Left ventricle myocardium inferior (tissue), 1 donor: ENCODE results near the gene GPER1. TPM values are rescaled to one million over a fixed set of nuclear protein-coding genes. Genes with fewer than 3 reads are reported as not detected.

ENCODE experiments used
- DNase-seq: peaks from one replicate; pipeline ENCODE4 v3.0.0-alpha.2; 2020
- H3K27ac ChIP-seq: fragments of 200-600 bp; replicated peaks from 2 replicates; pipeline ENCODE4 v1.8.0; 2021
- H3K27me3 ChIP-seq: fragments of 200-600 bp; 2 replicates; pipeline ENCODE4 v1.8.0; 2021; ENCODE audit warnings: low read depth
- H3K36me3 ChIP-seq: fragments of 200-600 bp; 2 replicates; pipeline ENCODE4 v1.8.0; 2021
- H3K4me1 ChIP-seq: fragments of 200-600 bp; 2 replicates; pipeline ENCODE4 v1.8.0; 2021
- H3K4me3 ChIP-seq: fragments of 200-600 bp; 2 replicates; pipeline ENCODE4 v1.8.0; 2021; ENCODE audit warnings: mild to moderate bottlenecking, moderate library complexity
- H3K9me3 ChIP-seq: fragments of 200-600 bp; replicated peaks from 2 replicates; pipeline ENCODE4 v1.8.0; 2021
- intact Hi-C: fragments of 100-400 bp; cut with micrococcal nuclease; formaldehyde crosslinking; loops from one replicate; pipeline ENCODE4 v1.11.0; 2022
- total RNA-seq: library from RNA; stranded (reverse); fragmentation: NEBNext Ultra II Directional; extraction: Animal tissue kit (Norgen Biotek cat#: 25700); gene quantifications from one replicate; pipeline ENCODE4 v1.2.1, GENCODE V29; 2021
- TF ChIP-seq, protein P1 (sequence below): fragments of 200-600 bp; IDR thresholded peaks from 2 replicates; pipeline ENCODE4 v1.8.0; 2021; ENCODE audit warnings: antibody characterized with exemption, mild to moderate bottlenecking, borderline replicate concordance
- donor health status: DM: no; HTN: yes; CAD: no; lungs with severe emphysema.

Gene GPER1
- total RNA-seq, 1 donor from 2014 or later, result 3.0 TPM

DNA sequence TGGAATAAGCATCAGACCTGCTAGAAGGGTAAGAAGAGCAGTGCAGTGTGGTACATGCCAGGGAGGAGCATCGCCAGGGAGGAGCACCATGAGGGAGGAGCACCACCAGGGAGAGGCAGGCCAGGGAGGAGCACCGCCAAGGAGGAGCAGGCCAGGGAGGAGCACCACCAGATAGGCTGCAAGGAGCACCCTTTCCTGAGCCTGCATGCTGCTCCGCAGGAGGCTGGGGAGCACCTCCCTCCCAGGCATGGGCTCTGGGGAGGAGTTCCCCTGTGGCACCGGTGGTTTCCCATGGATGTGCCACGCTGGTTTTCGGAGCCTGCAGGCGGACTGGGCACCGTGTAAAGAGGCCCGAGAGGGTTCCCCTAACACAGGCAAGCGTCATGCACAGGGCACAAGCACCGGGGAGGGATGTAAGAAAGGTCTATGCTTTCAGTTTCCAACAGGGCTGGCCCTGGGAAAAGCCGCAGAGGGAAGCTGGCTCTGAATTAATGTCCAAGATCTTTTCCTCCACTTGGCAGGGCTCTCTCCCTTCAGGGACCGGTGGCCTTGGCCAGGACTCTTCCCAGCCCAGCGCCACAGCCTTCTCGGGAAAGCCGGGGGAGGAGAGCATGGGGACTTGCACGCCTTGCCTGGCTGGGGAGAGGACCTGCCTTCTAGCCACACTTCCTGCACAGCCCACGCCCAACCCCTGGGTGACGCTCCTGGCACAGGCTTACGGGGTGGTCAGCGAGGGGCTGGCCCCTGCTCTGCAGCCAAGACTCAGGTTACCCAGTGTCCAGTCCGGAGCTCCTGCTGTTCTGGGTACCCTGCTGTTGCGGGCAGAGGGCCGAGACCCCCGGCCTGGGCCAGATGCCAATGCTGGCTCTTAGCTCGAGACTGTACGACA, 11.5 kb upstream of the GPER1 start:
- H3K36me3 ChIP-seq, result no peaks in the 10 kb centered on the region
- H3K4me1 ChIP-seq, result peaks cover 20% of the 10 kb centered on the region
- peak overlapping the region; percentile 40 for H3K4me3 ChIP-seq
- no peaks in the 10 kb centered on the region for H3K27me3 ChIP-seq
- DNase-seq, result peak; percentile 44
- H3K27ac ChIP-seq, result peak overlapping the region; percentile 72
- H3K9me3 ChIP-seq, result no peaks in the 10 kb centered on the region
- TF ChIP-seq, protein P1, sequence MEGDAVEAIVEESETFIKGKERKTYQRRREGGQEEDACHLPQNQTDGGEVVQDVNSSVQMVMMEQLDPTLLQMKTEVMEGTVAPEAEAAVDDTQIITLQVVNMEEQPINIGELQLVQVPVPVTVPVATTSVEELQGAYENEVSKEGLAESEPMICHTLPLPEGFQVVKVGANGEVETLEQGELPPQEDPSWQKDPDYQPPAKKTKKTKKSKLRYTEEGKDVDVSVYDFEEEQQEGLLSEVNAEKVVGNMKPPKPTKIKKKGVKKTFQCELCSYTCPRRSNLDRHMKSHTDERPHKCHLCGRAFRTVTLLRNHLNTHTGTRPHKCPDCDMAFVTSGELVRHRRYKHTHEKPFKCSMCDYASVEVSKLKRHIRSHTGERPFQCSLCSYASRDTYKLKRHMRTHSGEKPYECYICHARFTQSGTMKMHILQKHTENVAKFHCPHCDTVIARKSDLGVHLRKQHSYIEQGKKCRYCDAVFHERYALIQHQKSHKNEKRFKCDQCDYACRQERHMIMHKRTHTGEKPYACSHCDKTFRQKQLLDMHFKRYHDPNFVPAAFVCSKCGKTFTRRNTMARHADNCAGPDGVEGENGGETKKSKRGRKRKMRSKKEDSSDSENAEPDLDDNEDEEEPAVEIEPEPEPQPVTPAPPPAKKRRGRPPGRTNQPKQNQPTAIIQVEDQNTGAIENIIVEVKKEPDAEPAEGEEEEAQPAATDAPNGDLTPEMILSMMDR, result no peak
- intact Hi-C loops, result no loop called here

DNA sequence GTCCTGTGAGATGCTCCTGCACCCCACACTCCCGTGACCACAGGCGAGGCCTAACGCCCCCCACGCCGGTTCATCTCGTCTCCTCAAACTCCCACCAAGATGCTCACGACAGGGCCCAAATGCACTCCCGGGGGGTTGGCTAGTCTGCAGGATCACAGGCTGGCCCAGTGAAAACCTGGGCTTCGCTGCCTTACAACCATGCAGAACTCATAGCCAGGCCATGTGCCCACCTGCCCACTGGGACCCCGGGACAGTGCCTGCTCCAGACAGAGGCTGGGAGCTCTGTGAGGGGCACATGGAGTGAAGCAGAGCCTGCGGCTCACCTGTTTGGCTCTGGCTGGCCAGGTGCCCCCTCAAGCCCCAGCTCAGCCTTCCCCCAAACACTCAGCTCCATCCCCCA, 9.4 kb upstream of the GPER1 start:
- TF ChIP-seq, protein P1, result no peak
- Histone ChIP-seq H3K27ac (no peak overlapping the region), H3K27me3 (no peaks in the 10 kb centered on the region), H3K36me3 (no peaks in the 10 kb centered on the region), H3K4me3 (no peak overlapping the region), H3K9me3 (no peaks in the 10 kb centered on the region), H3K4me1 (peaks cover 30% of the 10 kb centered on the region)
- DNase-seq, result no peak
- intact Hi-C loops, result no loop called here

DNA sequence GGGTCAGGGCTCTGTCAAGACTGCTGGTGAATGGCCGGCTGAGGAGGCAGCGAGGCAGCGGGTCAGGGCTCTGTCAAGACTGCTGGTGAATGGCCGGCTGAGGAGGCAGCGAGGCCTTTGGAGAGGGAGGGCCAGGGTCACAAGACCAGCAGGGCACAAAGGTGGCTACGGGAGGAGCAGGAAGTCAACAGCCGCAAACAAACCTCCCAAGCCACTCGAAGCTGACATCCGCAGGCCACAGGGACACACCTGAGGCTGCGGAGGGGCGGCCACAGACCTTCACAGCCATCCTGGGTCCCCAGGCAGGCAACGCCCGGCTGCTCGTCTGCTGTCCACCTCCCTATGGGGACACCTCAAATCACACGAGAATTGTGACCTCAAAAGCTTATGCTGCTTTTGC, 8.9 kb upstream of the GPER1 start:
- H3K9me3 ChIP-seq, result no peaks in the 10 kb centered on the region
- TF ChIP-seq, protein P1, result no peak
- no peaks in the 10 kb centered on the region for H3K36me3 ChIP-seq
- no peak overlapping the region for H3K4me3 ChIP-seq
- H3K27me3 ChIP-seq, result no peaks in the 10 kb centered on the region
- no peak overlapping the region for H3K27ac ChIP-seq
- intact Hi-C loops, result no loop called here
- DNase-seq, result no peak
- H3K4me1 ChIP-seq, result peaks cover 34% of the 10 kb centered on the region

DNA sequence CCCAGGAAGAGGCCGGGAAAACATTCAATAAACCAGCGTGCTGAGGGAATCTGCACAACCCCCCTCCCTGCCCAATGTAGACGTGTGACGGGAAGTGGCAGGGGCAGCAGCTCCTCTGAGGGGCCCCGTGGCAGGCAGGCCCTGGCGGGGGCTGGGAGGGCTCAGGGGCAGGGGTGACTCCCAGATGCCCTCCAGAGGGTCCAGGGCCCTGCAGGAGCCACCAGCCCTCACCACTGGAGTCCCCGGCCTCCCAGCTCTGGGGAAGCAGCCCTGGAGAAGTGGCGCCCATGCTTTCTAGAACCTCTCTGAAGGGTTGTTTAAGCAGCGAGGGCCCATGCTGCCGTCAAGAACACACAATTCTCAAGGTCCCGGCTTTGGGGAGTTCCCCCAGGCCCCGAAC, 8.4 kb upstream of the GPER1 start:
- H3K9me3 ChIP-seq, result no peaks in the 10 kb centered on the region
- H3K27ac ChIP-seq, result no peak overlapping the region
- no peak for DNase-seq
- H3K36me3 ChIP-seq, result no peaks in the 10 kb centered on the region
- TF ChIP-seq, protein P1, result no peak
- intact Hi-C loops, result no loop called here
- H3K4me1 ChIP-seq, result peaks cover 35% of the 10 kb centered on the region
- no peaks in the 10 kb centered on the region for H3K27me3 ChIP-seq
- no peak overlapping the region for H3K4me3 ChIP-seq

DNA sequence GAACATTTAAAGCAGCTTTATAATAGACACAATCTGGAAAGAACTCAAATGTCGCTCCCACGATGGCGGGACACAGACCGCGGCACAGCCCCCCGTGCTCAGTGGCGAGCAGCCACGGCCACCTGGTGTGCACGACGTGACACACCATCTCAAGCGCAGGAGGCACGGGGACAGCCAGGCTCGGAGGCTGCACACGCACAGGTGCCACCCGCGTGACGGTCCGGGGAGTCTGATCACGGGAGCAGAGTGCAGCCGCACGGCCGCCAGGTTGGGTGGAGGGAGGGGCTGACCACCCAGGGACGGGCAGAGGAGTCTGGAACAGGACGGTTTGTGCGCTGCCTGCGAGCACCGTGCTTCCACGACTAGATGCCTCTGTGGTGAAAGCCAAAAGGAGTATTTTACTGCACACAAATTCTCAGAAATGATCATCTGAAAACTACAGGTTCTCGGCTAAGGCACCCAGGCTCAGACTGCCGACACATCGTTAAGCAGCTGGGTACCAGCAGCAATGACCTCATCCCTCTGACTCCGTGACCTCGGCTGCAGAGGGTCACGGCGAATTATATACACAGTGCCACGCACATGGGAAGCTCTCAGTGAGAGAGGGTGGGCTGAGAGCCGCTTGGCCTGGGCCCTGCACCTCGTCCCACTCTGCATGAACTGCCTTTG, 7.5 kb upstream of the GPER1 start:
- DNase-seq, result no peak
- H3K36me3 ChIP-seq, result no peaks in the 10 kb centered on the region
- no peak overlapping the region for H3K27ac ChIP-seq
- intact Hi-C loops, result no loop called here
- H3K9me3 ChIP-seq, result no peaks in the 10 kb centered on the region
- H3K27me3 ChIP-seq, result no peaks in the 10 kb centered on the region
- no peak overlapping the region for H3K4me3 ChIP-seq
- H3K4me1 ChIP-seq, result peaks cover 35% of the 10 kb centered on the region
- TF ChIP-seq, protein P1, result no peak
